MM.1S (cell line): ENCODE results near the gene ERI3.

Experiments used
- CTCF ChIP-seq: fragments of 300-600 bp; sonication (generic); IDR thresholded peaks from 2 replicates; pipeline ENCODE4 v1.5.1; 2016; ENCODE audit warnings: antibody characterized with exemption, low read length, mixed read lengths
- EZH2 ChIP-seq: fragments of 300-600 bp; sonication (generic); optimal IDR thresholded peaks from 2 replicates; pipeline ENCODE3; 2017; ENCODE audit warnings: low read depth, mild to moderate bottlenecking, antibody characterized with exemption, low read length, mixed read lengths
- EZH2phosphoT487 ChIP-seq: fragments of 300-600 bp; sonication (generic); IDR thresholded peaks from 2 replicates; pipeline ENCODE4 v1.6.1; 2018; ENCODE audit warnings: antibody characterized with exemption, low read length

GRCh38 chr1:44321466-44321865, 33.6 kb downstream of the ERI3 start:
- no peak for TF ChIP-seq CTCF
- no peak for TF ChIP-seq EZH2
- no peak for TF ChIP-seq EZH2phosphoT487
